Uterus (tissue), 4 donors: ENCODE measurements around the gene BBS9. TPM values are rescaled to one million over a fixed set of nuclear protein-coding genes. Genes with fewer than 3 reads are reported as not detected.

Experiments
- DNase-seq, 2 donors: peaks; one replicate each; pipeline ENCODE4 v3.0.0-alpha.2; 2019 to 2020
- H3K27ac ChIP-seq, 2 donors: fragments of 200-600 bp; sonication (generic); 1 replicate in 1 of 2; 2 replicates in 1 of 2; pipeline ENCODE4 v1.5.1; 2016 to 2018
- H3K27me3 ChIP-seq, 2 donors: fragments of 200-600 bp; sonication (generic); one replicate each; pipeline ENCODE4 v1.5.1; 2018 to 2019; ENCODE audit warnings: control low read depth in 1 of 2
- H3K36me3 ChIP-seq, 2 donors: fragments of 200-600 bp; sonication (generic); one replicate each; pipeline ENCODE4 v1.5.1; 2019; ENCODE audit warnings: control low read depth in 1 of 2
- H3K4me1 ChIP-seq, 2 donors: fragments of 200-600 bp; sonication (generic); one replicate each; pipeline ENCODE4 v1.5.1; 2018 to 2019; ENCODE audit warnings: control low read depth in 1 of 2
- H3K4me3 ChIP-seq, 2 donors: fragments of 200-600 bp; sonication (generic); 1 replicate in 1 of 2; 2 replicates in 1 of 2; pipeline ENCODE4 v1.5.1; 2018 to 2019; ENCODE audit warnings: mild to moderate bottlenecking in 1 of 2
- H3K9me3 ChIP-seq, 2 donors: fragments of 200-600 bp; sonication (generic); one replicate each; pipeline ENCODE4 v1.5.1; 2019; ENCODE audit warnings: control low read depth in 1 of 2
- CTCF ChIP-seq, 4 experiments: fragments of 200-600 bp in 2 of 4; fragments of 450-650 bp in 2 of 4; sonication (generic) in 2 of 4; IDR thresholded peaks; one replicate each; pipeline ENCODE4 v1.5.1; 2016 to 2019; ENCODE audit warnings: antibody characterized with exemption in 4 of 4, mild to moderate bottlenecking in 2 of 4, moderate library complexity in 1 of 4
- POLR2A ChIP-seq, 2 donors: fragments of 450-650 bp; IDR thresholded peaks; one replicate each; pipeline ENCODE4 v1.6.1; 2016; ENCODE audit warnings: antibody characterized with exemption in 2 of 2, mild to moderate bottlenecking in 1 of 2, moderate library complexity in 1 of 2
- intact Hi-C: fragments of 100-400 bp; cut with DNase I; formaldehyde crosslinking; loops from one replicate; pipeline ENCODE4 v1.15.1; 2023; ENCODE audit warnings: low total_unique reads
- total RNA-seq, 4 donors: library from RNA; depleted of rRNA in 3 of 4; stranded (reverse); fragments of >200 nt in 3 of 4; gene quantifications; one replicate each; pipeline versions ENCODE4 v1.1.0 to v1.2.4, GENCODE V29; 2014 to 2023
- donor health status: DM: yes; HTN: yes; CAD: no.

Gene BBS9
- total RNA-seq, 4 donors from 2014 or later: 24.1 to 77.4 (median 39.4) TPM

- DNase-seq: no peak
- H3K27ac ChIP-seq: no peak overlapping the region
- H3K4me3 ChIP-seq: no peak overlapping the region
- H3K36me3 ChIP-seq: no peaks in the 10 kb centered on the region
- H3K9me3 ChIP-seq: no peaks in the 10 kb centered on the region
- no peaks in the 10 kb centered on the region for H3K27me3 ChIP-seq
- TF ChIP-seq POLR2A (IDR thresholded peaks at IDR 0.05): no peak
- no peak for TF ChIP-seq CTCF (IDR thresholded peaks at IDR 0.05)
- peaks cover 0 to 6% of the 10 kb centered on the region in 2 donors for H3K4me1 ChIP-seq
- intact Hi-C loops: no loop called here
Observed at GRCh38 chr7:33351709-33352108, 222.3 kb downstream of the BBS9 start.

GRCh38 chr7:33354201-33354600 is 224.8 kb downstream of the BBS9 start:
- intact Hi-C loops: no loop called here
- H3K4me1 ChIP-seq: peaks cover 0 to 6% of the 10 kb centered on the region in 2 donors
- no peaks in the 10 kb centered on the region for H3K36me3 ChIP-seq
- DNase-seq: no peak
- no peak overlapping the region for H3K27ac ChIP-seq
- no peaks in the 10 kb centered on the region for H3K9me3 ChIP-seq
- no peaks in the 10 kb centered on the region for H3K27me3 ChIP-seq
- H3K4me3 ChIP-seq: no peak overlapping the region
- no peak for TF ChIP-seq POLR2A (IDR thresholded peaks at IDR 0.05)
- no peak for TF ChIP-seq CTCF (IDR thresholded peaks at IDR 0.05)

- H3K4me3 ChIP-seq: no peak overlapping the region
- TF ChIP-seq POLR2A (IDR thresholded peaks at IDR 0.05) (no peak), CTCF (IDR thresholded peaks at IDR 0.05) (no peak)
- intact Hi-C loops: no loop called here
- no peaks in the 10 kb centered on the region for H3K36me3 ChIP-seq
- no peaks in the 10 kb centered on the region for H3K27me3 ChIP-seq
- no peak overlapping the region for H3K27ac ChIP-seq
- DNase-seq: no peak
- no peaks in the 10 kb centered on the region for H3K9me3 ChIP-seq
- peaks cover 0 to 6% of the 10 kb centered on the region in 2 donors for H3K4me1 ChIP-seq
Observed at GRCh38 chr7:33355386-33355785, 226.0 kb downstream of the BBS9 start.

GRCh38 chr7:33356336-33356735 is 227.0 kb downstream of the BBS9 start:
- TF ChIP-seq CTCF (IDR thresholded peaks at IDR 0.05) (no peak), POLR2A (IDR thresholded peaks at IDR 0.05) (no peak)
- Histone ChIP-seq H3K27ac (no peak overlapping the region), H3K36me3 (no peaks in the 10 kb centered on the region), H3K4me1 (peaks cover 0 to 6% of the 10 kb centered on the region in 2 donors), H3K27me3 (no peaks in the 10 kb centered on the region), H3K9me3 (no peaks in the 10 kb centered on the region), H3K4me3 (no peak overlapping the region)
- no peak for DNase-seq
- intact Hi-C loops: no loop called here

GRCh38 chr7:33357846-33358245 is 228.5 kb downstream of the BBS9 start:
- H3K27ac ChIP-seq: no peak overlapping the region
- H3K36me3 ChIP-seq: no peaks in the 10 kb centered on the region
- H3K4me3 ChIP-seq: no peak overlapping the region
- H3K4me1 ChIP-seq: peaks cover 0 to 6% of the 10 kb centered on the region in 2 donors
- no peaks in the 10 kb centered on the region for H3K9me3 ChIP-seq
- H3K27me3 ChIP-seq: no peaks in the 10 kb centered on the region
- TF ChIP-seq CTCF (IDR thresholded peaks at IDR 0.05) (no peak), POLR2A (IDR thresholded peaks at IDR 0.05) (no peak)
- intact Hi-C loops: no loop called here
- DNase-seq: no peak
